Left lung (tissue), 10 donors: Measurements from ENCODE around the gene GNG2. TPM values are rescaled to one million over a fixed set of nuclear protein-coding genes. Genes with fewer than 3 reads are reported as not detected.

Experiments used
- ATAC-seq: fragments of 200-7000 bp; cut with Tn5 transposase; one replicate; pipeline ENCODE4 v1.9.1; 2020; ENCODE audit warnings: moderate library complexity
- DNase-seq, 4 donors: peaks; one replicate each; pipeline ENCODE4 v3.0.0-alpha.2; 2013 to 2020
- H3K27ac ChIP-seq, 2 donors: fragments of 200-600 bp; sonication (generic) in 1 of 2; one replicate each; pipeline versions ENCODE4 v1.5.0 to v1.8.0; 2020 to 2021
- H3K27me3 ChIP-seq, 2 donors: fragments of 200-600 bp; sonication (generic) in 1 of 2; one replicate each; pipeline versions ENCODE4 v1.5.0 to v1.8.0; 2020 to 2021
- H3K36me3 ChIP-seq, 2 donors: fragments of 200-600 bp; sonication (generic) in 1 of 2; one replicate each; pipeline versions ENCODE4 v1.5.0 to v1.8.0; 2020 to 2021
- H3K4me1 ChIP-seq, 2 donors: fragments of 200-600 bp; one replicate each; pipeline ENCODE4 v1.8.0; 2021
- H3K4me3 ChIP-seq, 2 donors: fragments of 200-600 bp; sonication (generic) in 1 of 2; one replicate each; pipeline versions ENCODE4 v1.5.0 to v1.8.0; 2020 to 2021; ENCODE audit warnings: mild to moderate bottlenecking in 1 of 2
- H3K9me3 ChIP-seq, 2 donors: fragments of 200-600 bp; sonication (generic) in 1 of 2; one replicate each; pipeline versions ENCODE4 v1.5.0 to v1.8.0; 2020 to 2021
- intact Hi-C, 2 donors: fragments of 100-400 bp; cut with DNase I; formaldehyde crosslinking; loops; one replicate each; pipeline versions ENCODE4 v1.11.2 to v1.14.2; 2022
- polyA plus RNA-seq, 6 donors: library from polyadenylated mRNA; unstranded; fragments of 120-200 nt; gene quantifications; one replicate each; pipeline ENCODE4 v1.2.1, GENCODE V29; 2013; ENCODE audit not compliant: insufficient read length in 6 of 6
- total RNA-seq, 2 donors: library from RNA; stranded (reverse); fragmentation: NEBNext Ultra II Directional; extraction: Animal tissue kit (Norgen Biotek cat#: 25700); gene quantifications; one replicate each; pipeline ENCODE4 v1.2.1, GENCODE V29; 2021
- TF ChIP-seq, protein P1 (sequence below), 2 donors: fragments of 200-600 bp; sonication (generic) in 1 of 2; IDR thresholded peaks; one replicate each; pipeline versions ENCODE4 v1.5.0 to v1.8.0; 2021; ENCODE audit warnings: antibody characterized with exemption in 2 of 2
- donor health status: DM: no; HTN: yes; CAD: no.
- donor health status: DM: no; HTN: no; CAD: no.

GNG2 gene
- total and polyA plus RNA-seq, 8 donors = 24.3 to 101 (median 84.7) TPM

- Histone ChIP-seq H3K36me3 (no peaks in the 10 kb centered on the region), H3K4me3 (no peak overlapping the region), H3K9me3 (no peaks in the 10 kb centered on the region), H3K27ac (no peak overlapping the region), H3K4me1 (no peaks in the 10 kb centered on the region), H3K27me3 (no peaks in the 10 kb centered on the region)
- ATAC-seq (no peak), DNase-seq (no peak)
- TF ChIP-seq, protein P1, sequence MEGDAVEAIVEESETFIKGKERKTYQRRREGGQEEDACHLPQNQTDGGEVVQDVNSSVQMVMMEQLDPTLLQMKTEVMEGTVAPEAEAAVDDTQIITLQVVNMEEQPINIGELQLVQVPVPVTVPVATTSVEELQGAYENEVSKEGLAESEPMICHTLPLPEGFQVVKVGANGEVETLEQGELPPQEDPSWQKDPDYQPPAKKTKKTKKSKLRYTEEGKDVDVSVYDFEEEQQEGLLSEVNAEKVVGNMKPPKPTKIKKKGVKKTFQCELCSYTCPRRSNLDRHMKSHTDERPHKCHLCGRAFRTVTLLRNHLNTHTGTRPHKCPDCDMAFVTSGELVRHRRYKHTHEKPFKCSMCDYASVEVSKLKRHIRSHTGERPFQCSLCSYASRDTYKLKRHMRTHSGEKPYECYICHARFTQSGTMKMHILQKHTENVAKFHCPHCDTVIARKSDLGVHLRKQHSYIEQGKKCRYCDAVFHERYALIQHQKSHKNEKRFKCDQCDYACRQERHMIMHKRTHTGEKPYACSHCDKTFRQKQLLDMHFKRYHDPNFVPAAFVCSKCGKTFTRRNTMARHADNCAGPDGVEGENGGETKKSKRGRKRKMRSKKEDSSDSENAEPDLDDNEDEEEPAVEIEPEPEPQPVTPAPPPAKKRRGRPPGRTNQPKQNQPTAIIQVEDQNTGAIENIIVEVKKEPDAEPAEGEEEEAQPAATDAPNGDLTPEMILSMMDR (IDR thresholded peaks at IDR 0.05) = no peak
- intact Hi-C loops = no loop called here
Observed at GRCh38 chr14:51925980-51926379, 65.6 kb downstream of the GNG2 start.

DNA sequence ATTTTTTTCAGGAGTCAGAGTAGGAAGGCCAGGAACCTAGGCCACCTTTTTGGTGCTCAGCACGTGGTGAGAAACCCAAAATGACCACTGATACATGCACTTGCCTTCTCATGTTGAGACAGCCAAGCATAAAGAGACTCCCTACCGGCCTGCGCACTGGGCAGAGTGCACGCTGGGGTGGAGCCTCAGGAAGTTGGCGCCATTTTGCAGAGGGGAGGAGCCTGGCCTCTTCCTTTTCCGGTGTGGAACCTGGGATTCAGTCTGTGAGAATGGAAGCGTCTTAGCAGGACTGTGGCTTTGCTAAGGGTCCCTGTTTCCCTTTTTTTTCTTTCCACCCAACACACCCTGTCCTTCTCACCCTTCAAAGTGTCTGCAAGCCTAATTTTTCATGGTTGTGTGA lies 66.0 kb downstream of the GNG2 start:
- no peak for ATAC-seq
- Histone ChIP-seq H3K27me3 (no peaks in the 10 kb centered on the region), H3K27ac (no peak overlapping the region), H3K36me3 (no peaks in the 10 kb centered on the region), H3K4me1 (no peaks in the 10 kb centered on the region), H3K4me3 (no peak overlapping the region), H3K9me3 (no peaks in the 10 kb centered on the region)
- intact Hi-C loops = no loop called here
- DNase-seq = no peak
- TF ChIP-seq, protein P1 (IDR thresholded peaks at IDR 0.05) = no peak

- intact Hi-C loops = no loop called here
- Histone ChIP-seq H3K36me3 (no peaks in the 10 kb centered on the region), H3K4me3 (no peak overlapping the region), H3K27me3 (no peaks in the 10 kb centered on the region), H3K4me1 (no peaks in the 10 kb centered on the region), H3K9me3 (no peaks in the 10 kb centered on the region), H3K27ac (no peak overlapping the region)
- DNase-seq (no peak), ATAC-seq (no peak)
- TF ChIP-seq, protein P1 (IDR thresholded peaks at IDR 0.05) = no peak
Observed at GRCh38 chr14:51928568-51928967, 68.2 kb downstream of the GNG2 start.

- TF ChIP-seq, protein P1 (IDR thresholded peaks at IDR 0.05) = no peak
- Histone ChIP-seq H3K27ac (no peak overlapping the region), H3K36me3 (no peaks in the 10 kb centered on the region), H3K4me3 (no peak overlapping the region), H3K27me3 (no peaks in the 10 kb centered on the region), H3K9me3 (no peaks in the 10 kb centered on the region), H3K4me1 (no peaks in the 10 kb centered on the region)
- intact Hi-C loops = no loop called here
- no peak for DNase-seq
- ATAC-seq = no peak
Observed at GRCh38 chr14:51929166-51929565, 68.8 kb downstream of the GNG2 start.

DNA sequence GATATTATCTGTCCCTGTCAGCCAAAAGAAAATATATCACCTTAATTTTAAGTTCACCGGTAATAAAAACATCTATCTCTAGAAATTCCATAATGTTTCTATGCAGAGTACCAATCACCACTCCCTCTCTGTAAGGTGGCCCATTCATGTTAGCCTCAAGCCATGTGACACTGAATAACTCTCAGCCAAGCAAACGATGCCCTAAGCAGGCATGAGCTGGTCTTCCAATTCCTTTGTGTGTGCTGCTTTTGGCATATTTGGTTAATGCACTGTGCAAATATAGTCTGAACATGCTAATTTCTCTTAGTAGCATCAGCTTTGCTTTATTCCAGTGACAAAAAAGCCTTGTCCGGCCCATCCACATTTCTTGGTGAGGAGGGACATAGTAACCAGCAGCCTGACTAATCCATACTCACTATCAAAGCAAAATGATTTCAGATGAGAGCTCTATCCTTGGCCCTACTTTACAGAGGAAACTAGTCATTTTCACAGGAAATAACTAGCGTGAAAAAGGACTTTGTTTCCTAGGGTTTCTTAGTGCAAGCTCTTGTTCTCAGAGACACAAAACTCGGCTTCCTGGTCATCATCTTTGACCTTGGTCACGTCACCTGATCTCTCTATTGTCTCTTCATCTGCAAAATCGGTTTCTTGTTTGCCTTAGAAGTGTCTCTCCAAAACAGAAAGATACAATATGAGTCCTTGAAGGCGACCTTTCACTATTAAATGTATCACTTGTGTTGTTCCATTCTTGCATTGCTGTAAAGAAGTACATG lies 69.7 kb downstream of the GNG2 start:
- Histone ChIP-seq H3K36me3 (no peaks in the 10 kb centered on the region), H3K27ac (no peak overlapping the region), H3K4me1 (no peaks in the 10 kb centered on the region), H3K27me3 (no peaks in the 10 kb centered on the region), H3K4me3 (no peak overlapping the region), H3K9me3 (no peaks in the 10 kb centered on the region)
- intact Hi-C loops = no loop called here
- TF ChIP-seq, protein P1 (IDR thresholded peaks at IDR 0.05) = no peak
- ATAC-seq (no peak), DNase-seq (no peak)
